IMR-90 (cell line): ENCODE results near the gene RNF149. TPM values are rescaled to one million over a fixed set of nuclear protein-coding genes. Genes with fewer than 3 reads are reported as not detected.

Experiments
- ATAC-seq: fragments of 200-7000 bp; cut with Tn5 transposase; 2 replicates; pipeline ENCODE4 v1.9.1; 2020; ENCODE audit warnings: low read depth, mild to moderate bottlenecking, moderate library complexity
- BruUV-seq: library from RNA; stranded (reverse); fragments of 400-500 nt; replicated peaks from 2 replicates; lab custom pipeline; 2021; lab: Mats Ljungman, UMichigan
- CTCF ChIA-PET: fragments of 300-600 bp; formaldehyde crosslinking; extraction: SDS; loops from one replicate; lab custom pipeline; 2021; ENCODE audit warnings: antibody characterized with exemption; lab: Yijun Ruan, JAX
- POLR2A ChIA-PET: fragments of 300-600 bp; sonication (Branson Sonifier 250); formaldehyde crosslinking; loops from one replicate; lab custom pipeline; 2022; ENCODE audit warnings: antibody characterized with exemption; ENCODE audit not compliant: unreplicated experiment; lab: Charles Lee
- DNase-seq: peaks from one replicate; pipeline ENCODE4 v3.0.0; 2013
- H2AFZ ChIP-seq: replicated peaks from 2 replicates; pipeline ENCODE3; 2013; ENCODE audit warnings: low read length, mild to moderate bottlenecking; ENCODE audit not compliant: poor library complexity
- H2AK5ac ChIP-seq: 2 replicates; pipeline ENCODE4 v1.6.1; 2013; ENCODE audit warnings: low read depth, low read length, inconsistent platforms
- H2AK9ac ChIP-seq: replicated peaks from 2 replicates; pipeline ENCODE3; 2013; ENCODE audit warnings: mild to moderate bottlenecking, low read depth, low read length, moderate library complexity; ENCODE audit not compliant: poor library complexity
- H2BK120ac ChIP-seq: 2 replicates; pipeline ENCODE4 v1.6.1; 2013; ENCODE audit warnings: low read depth, low read length, inconsistent platforms
- H2BK15ac ChIP-seq: 3 replicates; pipeline ENCODE4 v1.6.1; 2013; ENCODE audit warnings: low read depth, low read length, inconsistent platforms
- H2BK20ac ChIP-seq: 2 replicates; pipeline ENCODE4 v1.6.1; 2013; ENCODE audit warnings: low read depth, mild to moderate bottlenecking, inconsistent platforms, low read length, moderate library complexity
- H2BK5ac ChIP-seq: 2 replicates; pipeline ENCODE4 v1.6.1; 2013; ENCODE audit warnings: mild to moderate bottlenecking, low read depth, low read length, inconsistent platforms; ENCODE audit not compliant: poor library complexity, severe bottlenecking
- H3K14ac ChIP-seq: replicated peaks from 2 replicates; pipeline ENCODE4 v1.6.1; 2013; ENCODE audit warnings: low read depth, low read length, inconsistent platforms
- H3K18ac ChIP-seq: 2 replicates; pipeline ENCODE4 v1.6.1; 2013; ENCODE audit warnings: low read depth, low read length, control low read depth
- H3K23ac ChIP-seq: 2 replicates; pipeline ENCODE4 v1.6.1; 2013; ENCODE audit warnings: low read depth, low read length, inconsistent platforms
- H3K27ac ChIP-seq: 2 replicates; pipeline ENCODE4 v1.5.1; 2013; ENCODE audit warnings: mild to moderate bottlenecking, control low read depth, low read length; ENCODE audit not compliant: insufficient read depth
- H3K27me3 ChIP-seq: 2 replicates; pipeline ENCODE4 v1.6.1; 2013; ENCODE audit warnings: low read length; ENCODE audit not compliant: control insufficient read depth, insufficient read depth
- H3K36me3 ChIP-seq: 2 replicates; pipeline ENCODE4 v1.6.1; 2013; ENCODE audit warnings: low read length, mixed read lengths; ENCODE audit not compliant: control insufficient read depth, insufficient read depth
- H3K4ac ChIP-seq: 2 replicates; pipeline ENCODE4 v1.6.1; 2013; ENCODE audit warnings: low read depth, low read length, inconsistent platforms
- H3K4me1 ChIP-seq: 2 replicates; pipeline ENCODE4 v1.6.1; 2013; ENCODE audit warnings: low read length, mixed read lengths; ENCODE audit not compliant: control insufficient read depth, insufficient read depth
- H3K4me2 ChIP-seq: 2 replicates; pipeline ENCODE4 v1.6.1; 2013; ENCODE audit warnings: low read depth, mild to moderate bottlenecking, control low read depth, low read length, moderate library complexity
- H3K4me3 ChIP-seq: 2 replicates; pipeline ENCODE4 v1.5.1; 2013; ENCODE audit warnings: low read depth, mild to moderate bottlenecking, control low read depth, low read length, moderate library complexity; ENCODE audit not compliant: insufficient read depth
- H3K56ac ChIP-seq: 2 replicates; pipeline ENCODE4 v1.6.1; 2013; ENCODE audit warnings: low read length, inconsistent platforms; ENCODE audit not compliant: insufficient read depth; ENCODE audit errors: extremely low read depth
- H3K79me1 ChIP-seq, 2 experiments: 2 replicates each; pipeline ENCODE4 v1.6.1; 2013; ENCODE audit warnings: low read length in 2 of 2, inconsistent platforms in 1 of 2, low read depth in 1 of 2
- H3K9ac ChIP-seq: 2 replicates; pipeline ENCODE4 v1.6.1; 2013; ENCODE audit warnings: low read depth, low read length, control low read depth
- H3K9me1 ChIP-seq: 2 replicates; pipeline ENCODE4 v1.6.1; 2013; ENCODE audit warnings: low read length, inconsistent platforms; ENCODE audit not compliant: insufficient read depth
- H3K9me3 ChIP-seq: 2 replicates; pipeline ENCODE4 v1.6.1; 2013; ENCODE audit warnings: low read length; ENCODE audit not compliant: control insufficient read depth, insufficient read depth
- H4K20me1 ChIP-seq: 2 replicates; pipeline ENCODE4 v1.6.1; 2013; ENCODE audit warnings: low read length, inconsistent platforms; ENCODE audit not compliant: insufficient read depth
- H4K5ac ChIP-seq: 2 replicates; pipeline ENCODE4 v1.6.1; 2013; ENCODE audit warnings: mild to moderate bottlenecking, low read depth, low read length, control low read depth
- H4K8ac ChIP-seq, 2 experiments: 2 replicates each; pipeline ENCODE4 v1.6.1; 2013; ENCODE audit warnings: low read depth in 2 of 2, low read length in 2 of 2, control low read depth in 1 of 2, inconsistent platforms in 1 of 2
- H4K91ac ChIP-seq: 2 replicates; pipeline ENCODE4 v1.6.1; 2013; ENCODE audit warnings: low read depth, low read length, inconsistent platforms; ENCODE audit not compliant: insufficient read depth
- BHLHE40 ChIP-seq: fragments of 150-350 bp; IDR thresholded peaks from 2 replicates; pipeline ENCODE4 v1.6.1; 2016; ENCODE audit warnings: mild to moderate bottlenecking, low read depth, low read length
- CHD1 ChIP-seq: IDR thresholded peaks from 2 replicates; pipeline ENCODE4 v1.6.1; 2012; ENCODE audit warnings: low read depth, low read length, improper control_type of control experiment
- MAFK ChIP-seq: IDR thresholded peaks from 2 replicates; pipeline ENCODE4 v1.6.1; 2012; ENCODE audit warnings: low read depth, low read length, improper control_type of control experiment
- MAZ ChIP-seq: IDR thresholded peaks from 2 replicates; pipeline ENCODE4 v1.6.1; 2012; ENCODE audit warnings: low read depth, mild to moderate bottlenecking, low read length, improper control_type of control experiment, moderate library complexity, borderline replicate concordance
- NFE2L2 ChIP-seq: fragments of 150-350 bp; IDR thresholded peaks from 2 replicates; pipeline ENCODE4 v1.6.1; 2016; ENCODE audit warnings: low read depth, mild to moderate bottlenecking, low read length
- POLR2A ChIP-seq: IDR thresholded peaks from 2 replicates; pipeline ENCODE4 v1.6.1; 2012; ENCODE audit warnings: mild to moderate bottlenecking, low read depth, low read length
- RAD21 ChIP-seq: IDR thresholded peaks from 2 replicates; pipeline ENCODE4 v1.6.1; 2012; ENCODE audit warnings: low read length, improper control_type of control experiment
- RFX5 ChIP-seq: IDR thresholded peaks from 2 replicates; pipeline ENCODE4 v1.8.0; 2012; ENCODE audit warnings: low read depth, mild to moderate bottlenecking, low read length, moderate library complexity
- WGBS, 2 experiments: methylation state at CpG; one replicate each; pipeline versions ENCODE4 v1.1.5 to v1.1.7; 2013; ENCODE audit warnings: missing lambda C conversion rate in 2 of 2; ENCODE audit not compliant: insufficient read length in 1 of 2; ENCODE audit errors: extremely low coverage in 2 of 2; 5-methylcytosine and 5-hydroxymethylcytosine counted together
- dilution Hi-C: fragments of 300-500 bp; cut with HindIII; formaldehyde crosslinking; loops from one replicate; pipeline ENCODE4 v1.14.3; 2018; ENCODE audit warnings: low sequenced_read_pairs; ENCODE audit not compliant: unreplicated experiment
- in situ Hi-C: fragments of 300-500 bp; cut with MboI; formaldehyde crosslinking; loops from 3 replicates; pipeline ENCODE4 v1.14.3; 2019; ENCODE audit warnings: low sequenced_read_pairs, inconsistent platforms, mixed read lengths
- intact Hi-C: fragments of 100-400 bp; cut with micrococcal nuclease; formaldehyde crosslinking; loops from 2 replicates; pipeline ENCODE4 v1.10.0; 2022
- polyA plus RNA-seq, 3 experiments: library from polyadenylated mRNA; depleted of rRNA; stranded (reverse); fragments of >200 nt; gene quantifications; 2 replicates each; pipeline ENCODE4 v1.2.3, GENCODE V29; 2012; ENCODE audit warnings: low replicate concordance in 1 of 3
- total RNA-seq: library from RNA; depleted of rRNA; stranded (reverse); fragments of >200 nt; gene quantifications from 2 replicates; pipeline ENCODE4 v1.2.3, GENCODE V29; 2012
- TF ChIP-seq, protein P1 (sequence below): fragments of 150-350 bp; IDR thresholded peaks from 2 replicates; pipeline ENCODE4 v1.6.1; 2017; ENCODE audit warnings: mild to moderate bottlenecking, antibody characterized with exemption, low read length, low read depth
- TF ChIP-seq, protein P2 (sequence below): fragments of 150-350 bp; IDR thresholded peaks from 2 replicates; pipeline ENCODE4 v1.6.1; 2016; ENCODE audit warnings: low read depth, mild to moderate bottlenecking, low read length, moderate library complexity, borderline replicate concordance
- TF ChIP-seq, protein P3 (sequence below): conservative IDR thresholded peaks from 2 replicates; pipeline ENCODE4 v1.5.1; 2012; ENCODE audit warnings: mild to moderate bottlenecking, low read depth, low read length, improper control_type of control experiment

RNF149 gene
- total and polyA plus RNA-seq, 2 of the 4 experiments (the other 2 are of a cell fraction): 14.5 to 18.6 TPM

DNA sequence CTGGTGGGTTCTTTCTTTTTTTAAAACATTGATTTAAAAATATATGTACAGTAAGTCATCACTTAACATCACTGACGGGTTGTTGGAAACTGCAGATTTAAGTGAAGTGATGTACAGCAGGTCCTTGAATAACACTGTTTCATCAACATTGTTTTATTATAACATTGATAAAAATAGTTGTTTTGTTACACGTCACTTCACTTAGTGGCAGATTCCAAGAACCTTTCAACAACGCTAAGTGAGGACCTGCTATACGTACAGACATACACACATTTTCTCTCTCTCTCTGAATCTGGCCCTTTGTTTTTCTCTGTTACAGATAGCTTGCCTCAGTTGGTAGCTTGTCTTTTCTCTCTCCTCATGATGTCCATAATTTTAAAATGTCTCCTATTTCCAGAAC, 46.4 kb downstream of the RNF149 start:
- POLR2A ChIA-PET: no interaction called here
- H3K4me3 ChIP-seq: no peak overlapping the region

More for the DNA sequence above, 46.4 kb downstream of the RNF149 start:
- CTCF ChIA-PET: no interaction called here
- H3K27me3 ChIP-seq: no peaks in the 10 kb centered on the region
- H4K20me1 ChIP-seq: peaks cover 6% of the 10 kb centered on the region; the same call in 1 of the 2 replicates
- no peak overlapping the region for H2AK9ac ChIP-seq
- BruUV-seq: no TSS peak
- H4K5ac ChIP-seq: no peak overlapping the region
- H2BK120ac ChIP-seq: no peak overlapping the region
- no peak overlapping the region for H3K23ac ChIP-seq
- no peak overlapping the region for H2BK15ac ChIP-seq
- H4K8ac ChIP-seq: no peak overlapping the region
- no peak overlapping the region for H2BK5ac ChIP-seq
- no peaks in the 10 kb centered on the region for H3K4me1 ChIP-seq
- H3K36me3 ChIP-seq: peaks cover 44% of the 10 kb centered on the region
- H3K27ac ChIP-seq: no peak overlapping the region
- H3K4ac ChIP-seq: no peak overlapping the region
- no peak overlapping the region for H3K18ac ChIP-seq
- intact Hi-C loops (no loop called here), dilution Hi-C loops (no loop called here), in situ Hi-C loops (no loop called here)
- no peak overlapping the region for H4K91ac ChIP-seq
- TF ChIP-seq NFE2L2: no peak
- TF ChIP-seq RAD21: no peak
- TF ChIP-seq RFX5: no peak
- TF ChIP-seq MAFK: no peak
- TF ChIP-seq, protein P1, sequence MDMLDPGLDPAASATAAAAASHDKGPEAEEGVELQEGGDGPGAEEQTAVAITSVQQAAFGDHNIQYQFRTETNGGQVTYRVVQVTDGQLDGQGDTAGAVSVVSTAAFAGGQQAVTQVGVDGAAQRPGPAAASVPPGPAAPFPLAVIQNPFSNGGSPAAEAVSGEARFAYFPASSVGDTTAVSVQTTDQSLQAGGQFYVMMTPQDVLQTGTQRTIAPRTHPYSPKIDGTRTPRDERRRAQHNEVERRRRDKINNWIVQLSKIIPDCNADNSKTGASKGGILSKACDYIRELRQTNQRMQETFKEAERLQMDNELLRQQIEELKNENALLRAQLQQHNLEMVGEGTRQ: no peak
- TF ChIP-seq POLR2A: no peak
- TF ChIP-seq CHD1: no peak
- TF ChIP-seq, protein P2, sequence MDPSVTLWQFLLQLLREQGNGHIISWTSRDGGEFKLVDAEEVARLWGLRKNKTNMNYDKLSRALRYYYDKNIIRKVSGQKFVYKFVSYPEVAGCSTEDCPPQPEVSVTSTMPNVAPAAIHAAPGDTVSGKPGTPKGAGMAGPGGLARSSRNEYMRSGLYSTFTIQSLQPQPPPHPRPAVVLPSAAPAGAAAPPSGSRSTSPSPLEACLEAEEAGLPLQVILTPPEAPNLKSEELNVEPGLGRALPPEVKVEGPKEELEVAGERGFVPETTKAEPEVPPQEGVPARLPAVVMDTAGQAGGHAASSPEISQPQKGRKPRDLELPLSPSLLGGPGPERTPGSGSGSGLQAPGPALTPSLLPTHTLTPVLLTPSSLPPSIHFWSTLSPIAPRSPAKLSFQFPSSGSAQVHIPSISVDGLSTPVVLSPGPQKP: no peak
- TF ChIP-seq, protein P3, sequence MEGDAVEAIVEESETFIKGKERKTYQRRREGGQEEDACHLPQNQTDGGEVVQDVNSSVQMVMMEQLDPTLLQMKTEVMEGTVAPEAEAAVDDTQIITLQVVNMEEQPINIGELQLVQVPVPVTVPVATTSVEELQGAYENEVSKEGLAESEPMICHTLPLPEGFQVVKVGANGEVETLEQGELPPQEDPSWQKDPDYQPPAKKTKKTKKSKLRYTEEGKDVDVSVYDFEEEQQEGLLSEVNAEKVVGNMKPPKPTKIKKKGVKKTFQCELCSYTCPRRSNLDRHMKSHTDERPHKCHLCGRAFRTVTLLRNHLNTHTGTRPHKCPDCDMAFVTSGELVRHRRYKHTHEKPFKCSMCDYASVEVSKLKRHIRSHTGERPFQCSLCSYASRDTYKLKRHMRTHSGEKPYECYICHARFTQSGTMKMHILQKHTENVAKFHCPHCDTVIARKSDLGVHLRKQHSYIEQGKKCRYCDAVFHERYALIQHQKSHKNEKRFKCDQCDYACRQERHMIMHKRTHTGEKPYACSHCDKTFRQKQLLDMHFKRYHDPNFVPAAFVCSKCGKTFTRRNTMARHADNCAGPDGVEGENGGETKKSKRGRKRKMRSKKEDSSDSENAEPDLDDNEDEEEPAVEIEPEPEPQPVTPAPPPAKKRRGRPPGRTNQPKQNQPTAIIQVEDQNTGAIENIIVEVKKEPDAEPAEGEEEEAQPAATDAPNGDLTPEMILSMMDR: no peak
- TF ChIP-seq MAZ: no peak
- TF ChIP-seq BHLHE40: no peak
- H2BK20ac ChIP-seq: no peak overlapping the region
- H3K9ac ChIP-seq: no peak overlapping the region
- ATAC-seq (no peak), DNase-seq (no peak)
- H3K79me1 ChIP-seq: peaks cover 21 to 48% of the 10 kb centered on the region in 2 experiments
- H2AFZ ChIP-seq: no peak overlapping the region
- no peak overlapping the region for H2AK5ac ChIP-seq
- H3K9me1 ChIP-seq: peaks cover 2% of the 10 kb centered on the region; the same call in 1 of the 2 replicates
- WGBS, 2 experiments: 84% methylated on average over 2 of the region's 4 CpGs; no CpG with 5 or more reads in 1 of the 2 experiments
- H3K14ac ChIP-seq: no peak overlapping the region
- H3K4me2 ChIP-seq: no peak overlapping the region
- no peak overlapping the region for H3K56ac ChIP-seq
- H3K9me3 ChIP-seq: peaks cover 2% of the 10 kb centered on the region; the same call in 1 of the 2 replicates
